GM21515 (cell line): ENCODE results near the gene CD48.

Source experiments
- ATAC-seq: cut with Tn5 transposase; IDR thresholded peaks from one replicate; pipeline ENCODE4 v1.9.1; 2021; ENCODE audit not compliant: unreplicated experiment

CD48 gene

DNA sequence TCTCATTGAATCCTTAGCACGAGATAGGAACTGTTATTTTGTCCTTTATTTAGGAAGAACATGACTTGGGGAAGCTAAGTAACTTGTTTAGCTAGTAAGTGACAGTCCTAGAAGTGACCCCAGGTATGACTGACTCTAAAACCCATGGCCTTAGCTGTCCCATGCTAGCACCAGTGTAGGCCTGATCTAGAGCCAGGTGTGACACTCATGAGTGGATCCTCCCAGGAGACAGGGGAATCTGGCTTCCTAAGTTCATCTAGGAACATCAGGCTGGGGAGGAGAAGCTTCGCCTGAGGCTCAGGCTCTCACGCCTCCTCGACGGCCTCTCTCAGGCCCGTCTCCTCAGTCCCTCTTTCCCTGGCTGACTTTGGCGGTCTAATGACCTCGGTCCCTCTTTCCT, 31.2 kb downstream of the CD48 start:
- no peak for ATAC-seq

DNA sequence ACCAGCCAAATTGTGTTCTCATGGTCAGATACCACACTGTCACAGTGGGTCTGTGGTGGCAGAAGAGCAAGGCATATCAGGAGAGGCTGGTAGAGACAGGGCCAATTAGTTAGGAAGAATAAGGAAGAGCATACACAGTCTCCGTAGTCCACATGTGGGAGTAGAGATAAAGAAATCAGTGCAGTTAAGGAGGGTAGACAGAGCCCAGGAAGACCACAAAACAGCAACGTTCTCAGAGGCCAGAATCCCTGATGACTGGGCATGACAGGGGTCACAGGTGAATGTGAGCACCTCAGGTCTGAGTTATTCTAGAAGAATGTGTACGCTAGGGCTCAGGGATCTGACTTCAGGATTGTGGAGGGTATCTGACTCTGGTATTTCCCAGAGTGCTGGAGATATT, 31.7 kb downstream of the CD48 start:
- ATAC-seq = no peak

- ATAC-seq = no peak
Observed at GRCh38 chr1:160676869-160677597, 34.6 kb downstream of the CD48 start.

GRCh38 chr1:160675641-160676410, 35.8 kb downstream of the CD48 start:
- no peak for ATAC-seq

- ATAC-seq = no peak
Observed at GRCh38 chr1:160674415-160674814, 37.2 kb downstream of the CD48 start.

GRCh38 chr1:160672789-160673695, 38.6 kb downstream of the CD48 start:
- no peak for ATAC-seq

GRCh38 chr1:160671603-160672517, 39.8 kb downstream of the CD48 start:
- ATAC-seq = no peak

DNA sequence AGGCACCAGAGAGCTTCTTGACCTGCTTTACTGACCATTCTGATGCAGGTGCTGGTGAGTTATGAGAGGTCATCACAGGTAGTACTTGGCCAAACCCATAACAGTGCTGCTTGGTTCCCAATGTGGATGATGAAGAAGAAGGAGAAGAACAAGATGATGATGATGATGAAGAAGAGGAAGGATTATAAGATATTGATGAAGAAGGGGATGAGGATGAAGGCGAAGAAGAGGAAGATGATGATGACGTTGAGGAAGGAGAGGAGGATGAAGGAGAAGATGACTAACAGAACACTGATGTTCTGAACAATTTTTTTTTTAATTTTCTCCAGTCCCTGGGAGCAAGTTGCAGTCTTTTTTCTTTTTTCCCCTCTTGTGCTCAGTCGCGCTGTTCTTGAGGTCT, 40.9 kb downstream of the CD48 start:
- ATAC-seq = no peak

DNA sequence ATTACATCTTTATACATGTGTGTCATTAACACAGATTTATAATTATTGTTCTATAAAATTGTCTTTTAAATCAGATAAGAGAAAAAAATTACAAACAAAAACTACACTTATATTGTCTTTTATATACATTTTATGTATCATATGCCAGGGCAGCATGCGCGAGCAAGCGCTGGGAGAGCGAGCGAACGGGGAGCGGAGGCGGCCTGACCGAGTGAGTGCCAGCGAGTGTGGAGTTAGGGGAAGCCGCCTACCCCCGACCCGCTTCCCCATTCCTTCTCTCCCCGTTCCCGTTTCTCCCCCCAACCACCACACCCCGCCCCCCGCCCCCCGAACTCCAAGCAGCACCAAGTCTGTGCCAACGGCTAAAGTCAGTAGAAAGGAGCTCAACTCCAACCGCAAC, 41.8 kb downstream of the CD48 start:
- no peak for ATAC-seq

- ATAC-seq = no peak
Observed at GRCh38 chr1:160669276-160669675, 42.3 kb downstream of the CD48 start.

DNA sequence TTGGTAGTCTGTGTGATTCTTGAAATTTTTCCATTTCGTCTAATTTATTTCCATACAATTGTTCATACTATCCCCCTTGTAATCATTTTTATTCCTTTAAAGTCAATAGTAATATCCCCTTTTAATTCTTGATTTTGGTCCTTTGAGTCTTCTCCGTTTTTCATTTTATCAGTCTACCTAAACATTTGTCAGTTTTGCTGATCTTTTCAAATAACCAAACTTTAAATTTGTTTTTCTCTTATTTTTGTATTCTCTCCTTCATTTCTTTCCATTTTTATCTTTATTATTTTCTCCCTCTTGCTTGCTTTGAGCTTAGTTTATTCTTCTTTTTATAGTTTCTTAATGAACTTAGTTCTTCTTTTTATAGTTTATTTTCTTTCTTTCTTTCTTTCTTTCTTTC, 43.7 kb downstream of the CD48 start:
- no peak for ATAC-seq

- ATAC-seq = no peak
Observed at GRCh38 chr1:160666079-160666442, 45.6 kb downstream of the CD48 start.

GRCh38 chr1:160665330-160666078, 46.1 kb downstream of the CD48 start:
- ATAC-seq = no peak

DNA sequence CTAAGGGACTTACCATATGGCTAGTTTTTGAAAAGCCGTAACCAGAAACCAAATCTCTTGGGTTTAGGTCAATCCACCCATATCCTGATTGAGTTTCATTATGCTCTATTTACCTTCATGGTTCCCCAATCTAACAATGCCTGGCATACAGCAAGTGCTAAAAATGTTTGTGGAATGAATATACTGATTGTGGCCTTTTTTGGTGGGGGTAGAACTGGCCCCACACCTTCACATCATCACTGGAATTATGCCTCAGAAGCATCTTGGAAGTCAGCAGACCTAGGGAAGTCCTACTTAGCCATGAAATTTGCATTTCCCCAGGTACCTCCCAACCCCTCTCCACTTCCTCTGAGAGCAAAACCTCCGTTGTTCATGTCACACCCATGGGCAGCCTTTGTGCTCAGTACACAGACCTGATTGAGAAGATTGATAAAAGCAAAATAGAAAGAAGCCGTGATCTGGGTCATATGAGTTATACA, 47.0 kb downstream of the CD48 start:
- ATAC-seq = peak; percentile 66

GRCh38 chr1:160662910-160663309, 48.7 kb downstream of the CD48 start:
- ATAC-seq = no peak

DNA sequence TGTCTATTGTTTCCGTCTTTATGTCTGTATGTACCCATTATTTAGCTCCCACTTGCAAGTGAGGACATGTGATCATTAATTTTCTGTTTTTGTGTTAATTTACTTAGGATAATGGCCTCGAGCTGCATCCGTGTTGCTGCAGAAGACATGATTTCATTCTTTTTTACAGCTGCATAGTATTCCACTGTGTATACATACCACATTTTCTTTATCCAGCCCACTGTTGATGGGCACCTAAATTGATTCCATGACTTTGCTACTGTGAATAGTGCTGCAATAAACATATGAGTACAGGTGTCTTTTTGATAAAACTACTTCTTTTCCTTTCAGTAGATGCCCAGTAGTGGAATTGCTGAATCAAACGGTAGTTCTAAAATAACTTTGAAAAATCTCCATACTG, 52.1 kb downstream of the CD48 start:
- ATAC-seq = no peak

DNA sequence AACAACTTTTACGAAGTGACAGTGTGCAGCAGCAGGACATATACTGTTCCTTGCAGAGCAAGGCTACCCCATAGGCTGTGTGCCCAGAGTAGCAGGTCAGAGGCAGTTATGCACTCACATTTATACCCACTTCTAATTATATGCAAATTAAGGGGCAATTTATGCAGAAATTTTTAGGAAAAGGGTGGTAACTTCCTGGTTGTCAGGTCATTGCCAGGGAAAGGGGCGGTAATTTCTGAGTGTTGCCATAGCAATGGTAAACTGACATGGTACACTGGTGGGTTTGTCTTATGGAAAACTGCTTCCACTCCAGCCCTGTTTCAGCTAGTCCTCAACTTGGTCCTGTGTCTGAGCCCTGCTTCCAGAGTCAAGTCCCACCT, 52.8 kb downstream of the CD48 start:
- no peak for ATAC-seq

- ATAC-seq = no peak
Observed at GRCh38 chr1:160658162-160658813, 53.3 kb downstream of the CD48 start.

DNA sequence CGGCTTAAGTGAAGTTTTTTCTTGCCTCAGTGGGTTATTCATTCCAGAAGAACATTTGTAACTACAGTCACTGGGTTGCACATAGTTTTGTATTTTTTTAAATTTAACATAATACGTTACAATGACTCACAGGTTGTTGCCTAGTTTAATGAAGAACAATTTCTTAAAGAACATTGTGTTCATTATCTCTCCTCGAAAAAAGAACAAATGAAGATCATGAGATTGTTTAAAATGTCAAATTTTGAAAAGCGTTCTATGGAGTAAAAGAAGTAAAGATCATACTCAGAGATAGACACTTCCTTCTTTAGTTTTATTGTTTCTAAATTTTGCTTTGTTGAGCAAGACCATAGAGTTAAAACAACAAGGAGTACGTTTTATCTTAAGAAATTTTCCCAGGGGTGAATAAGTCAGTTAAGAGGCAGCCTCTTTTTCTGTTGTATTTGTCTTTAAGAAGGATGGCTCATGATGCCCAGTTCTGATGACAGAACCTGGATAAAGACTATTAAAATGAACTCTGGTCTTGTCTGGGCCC, 54.3 kb downstream of the CD48 start:
- no peak for ATAC-seq
